ENCODE results near the gene ZNF146.
"Not testable (repeated sequence)": the region's sequence is repeated elsewhere in the genome, so short reads cannot be mapped to it uniquely, and the experiment has no call there.

ZNF146 gene

DNA sequence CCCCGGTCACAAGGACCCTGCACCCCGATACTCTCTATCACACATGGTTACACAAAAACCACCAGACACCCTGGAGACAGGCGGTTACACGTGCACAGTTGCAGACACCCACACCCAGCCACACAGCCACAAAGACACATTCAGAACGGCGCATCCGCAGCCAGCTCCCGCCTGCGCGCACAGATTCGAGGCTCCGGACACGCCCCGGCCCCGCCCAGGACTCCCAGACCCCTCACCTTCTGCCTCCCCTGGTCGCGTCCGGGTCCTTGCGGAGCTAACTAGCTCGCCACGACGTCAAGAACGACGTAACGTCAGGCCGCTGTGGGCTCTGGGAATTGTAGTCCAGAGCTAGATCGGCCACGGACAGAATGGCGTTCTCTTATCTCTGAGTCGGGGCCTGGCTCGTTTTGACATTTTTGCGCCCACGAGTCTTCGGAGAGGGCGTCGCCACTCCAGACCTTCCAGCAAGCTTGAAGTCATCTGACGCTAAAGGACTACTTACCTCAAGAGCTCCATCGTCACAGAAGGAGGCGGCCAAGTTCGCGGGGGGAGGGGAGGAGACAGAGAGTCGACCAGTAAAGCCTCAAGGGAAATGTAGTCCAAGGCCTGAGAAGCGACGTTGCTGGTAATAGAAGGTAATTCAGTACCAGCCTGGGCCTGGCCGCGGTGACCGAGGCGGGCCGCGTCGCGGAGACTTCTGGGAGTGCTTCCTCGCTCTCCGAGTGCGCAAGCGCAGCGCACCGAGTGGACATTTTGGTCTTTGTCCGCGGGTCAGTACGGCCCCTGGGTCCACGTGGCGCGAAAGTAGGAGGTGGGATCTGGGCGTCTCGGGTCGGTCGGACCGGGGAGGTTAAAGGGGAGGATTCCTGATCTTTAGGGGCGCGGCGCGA lies at the start of gene ZNF146, which contains the start of gene ZNF565:
Gene ZNF146 (plus strand): TSS at position 721 of the 890 bp plus-strand sequence. CDS start 21,335 bp downstream, outside the sequence.
Gene ZNF565 (minus strand): TSS at position 280 of the 890 bp plus-strand sequence. CDS start 12,680 bp downstream, outside the sequence.
- peak; percentile 99 for DNase-seq

DNA sequence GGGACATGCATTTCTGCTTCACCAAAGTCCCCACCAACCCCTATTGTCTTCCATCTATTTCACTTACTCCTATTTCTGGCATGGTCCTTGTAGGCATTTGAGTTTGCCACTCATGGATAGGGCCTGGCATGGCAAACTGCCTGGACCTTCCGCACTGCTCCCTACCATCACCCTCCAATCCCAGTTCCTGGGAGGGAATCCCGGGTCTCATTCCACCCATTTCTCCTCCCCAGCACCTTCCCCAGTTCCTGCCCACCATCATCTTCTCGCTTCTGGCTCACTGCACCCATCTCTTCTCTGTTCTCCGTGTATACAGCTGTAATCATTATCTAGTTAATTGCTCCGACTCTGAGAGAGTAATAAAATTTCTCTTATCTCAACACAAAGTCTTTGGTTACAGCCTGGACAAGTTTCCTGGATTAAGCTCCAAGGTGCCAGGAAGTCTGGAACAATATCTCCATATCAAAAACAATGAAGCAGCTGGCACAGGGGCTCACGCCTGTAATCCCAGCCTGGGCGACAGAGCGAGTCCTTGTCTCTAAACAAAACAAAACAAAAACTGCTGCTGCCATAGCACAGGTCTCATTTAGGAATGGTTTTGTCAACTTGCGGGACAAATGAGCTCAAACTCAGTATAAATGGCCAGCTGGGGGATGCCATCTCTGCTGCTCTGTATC lies 45.7 kb upstream of the ZNF146 start:
- DNase-seq, result no peak

- no peak for DNase-seq
Measured at GRCh38 chr19:36172852-36173251, 42.1 kb upstream of the ZNF146 start.

- DNase-seq, result not testable (repeated sequence)
Measured at GRCh38 chr19:36173846-36174245, 41.1 kb upstream of the ZNF146 start.

DNA sequence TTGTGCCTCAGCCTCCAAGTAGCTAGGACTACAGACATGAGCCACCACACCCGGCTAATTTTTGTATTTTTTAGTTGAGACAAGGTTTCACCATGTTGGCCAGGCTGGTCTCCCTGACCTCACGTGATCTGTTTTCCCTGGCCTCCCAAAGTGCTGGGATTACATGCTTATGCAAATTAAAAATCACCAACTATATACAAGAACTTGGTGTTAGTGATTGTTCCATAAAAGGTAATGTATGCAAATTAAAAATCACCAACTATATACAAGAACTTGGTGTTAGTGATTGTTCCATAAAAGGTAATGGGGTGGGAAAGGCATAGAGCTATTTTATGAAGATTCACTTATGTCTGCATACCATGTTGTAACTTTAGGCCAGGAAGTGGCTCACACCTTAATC lies 35.8 kb upstream of the ZNF146 start:
- DNase-seq, result not testable (repeated sequence)

DNA sequence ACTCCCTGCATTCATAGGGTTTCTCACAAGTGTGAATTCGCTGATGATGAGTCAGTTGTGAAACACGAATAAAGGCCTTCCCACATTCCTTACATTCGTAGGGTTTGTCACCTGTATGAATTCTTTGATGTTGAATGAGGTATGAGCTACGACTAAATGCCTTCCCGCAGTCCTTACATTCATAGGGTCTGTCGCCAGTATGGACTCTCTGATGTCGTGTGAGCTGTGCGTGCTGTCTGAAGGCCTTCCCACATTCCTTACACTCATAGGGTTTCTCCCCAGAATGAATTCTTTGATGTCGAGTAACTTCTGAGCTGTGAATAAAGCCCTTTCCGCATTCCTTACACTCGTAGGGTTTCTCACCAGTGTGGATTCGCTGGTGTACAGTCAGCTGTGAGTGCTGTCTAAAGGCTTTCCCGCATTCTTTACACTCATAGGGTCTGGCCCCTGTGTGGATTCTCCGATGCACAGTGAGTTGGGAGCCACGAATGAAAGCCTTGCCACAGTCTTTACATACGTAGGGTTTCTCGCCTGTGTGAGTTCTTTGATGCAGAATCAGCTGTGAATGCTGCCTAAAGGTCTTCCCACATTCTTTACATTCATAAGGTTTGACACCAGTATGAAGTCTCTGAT lies 32.2 kb upstream of the ZNF146 start:
- DNase-seq, result no peak

DNA sequence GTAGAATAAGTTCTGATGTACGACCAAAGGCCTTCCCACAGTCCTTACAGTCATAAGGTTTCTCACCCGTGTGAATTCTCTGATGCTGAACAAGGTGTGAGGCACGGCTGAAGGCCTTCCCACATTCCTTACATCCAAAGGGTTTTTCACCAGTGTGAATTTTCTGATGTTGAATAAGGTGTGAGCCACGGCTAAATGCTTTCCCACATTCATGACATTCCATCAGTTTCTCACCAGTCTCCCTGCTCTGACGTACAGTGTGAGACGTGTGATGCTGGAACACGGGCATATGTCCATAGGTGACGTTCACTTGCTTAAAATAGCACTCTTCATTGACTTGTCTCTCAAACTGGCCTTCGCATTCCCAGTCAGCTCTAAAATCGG lies 31.7 kb upstream of the ZNF146 start:
- no peak for DNase-seq

- not testable (repeated sequence) for DNase-seq
Measured at GRCh38 chr19:36186722-36187121, 28.2 kb upstream of the ZNF146 start.

DNA sequence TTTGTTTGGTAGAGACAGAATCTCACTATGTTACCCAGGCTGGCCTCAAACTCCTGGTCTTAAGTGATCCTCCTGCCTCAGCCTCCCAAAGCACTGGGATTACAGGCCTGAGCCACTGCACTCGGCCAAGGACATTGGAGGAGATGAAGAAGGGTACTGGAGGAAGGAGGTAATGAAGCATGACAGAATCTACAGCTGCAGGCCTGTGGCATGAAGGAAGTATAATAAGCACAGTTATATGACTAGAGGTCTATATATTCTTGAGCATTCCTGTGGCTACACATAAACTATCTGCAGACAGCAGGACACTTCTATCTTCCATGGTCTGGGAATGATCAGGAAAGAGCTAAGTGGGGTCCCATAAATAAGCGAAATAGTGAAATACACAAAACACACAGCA lies 18.7 kb upstream of the ZNF146 start:
- DNase-seq, result no peak

DNA sequence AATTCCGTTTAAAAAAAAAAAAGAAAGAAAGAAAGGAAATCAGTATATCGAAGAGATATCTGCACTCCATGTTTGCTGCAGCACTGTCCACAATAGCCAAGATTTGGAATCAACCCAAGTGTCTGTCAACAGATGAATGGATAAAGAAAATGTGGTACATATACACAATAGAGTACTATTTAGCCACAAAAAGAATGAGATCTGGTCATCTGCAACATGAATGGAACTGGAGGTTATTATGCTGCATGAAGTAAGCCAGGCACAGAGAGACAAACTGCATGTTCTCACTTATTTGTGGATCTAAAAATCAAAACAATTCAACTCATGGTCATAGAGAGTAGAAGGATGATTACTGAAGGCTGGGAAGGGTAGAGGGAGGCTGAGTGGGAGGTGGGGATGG lies 16.8 kb upstream of the ZNF146 start:
- DNase-seq, result no peak

GRCh38 chr19:36201684-36202083 lies 13.2 kb upstream of the ZNF146 start:
- DNase-seq, result no peak

- no peak for DNase-seq
Measured at GRCh38 chr19:36203293-36203692, 11.6 kb upstream of the ZNF146 start.

GRCh38 chr19:36207605-36208252 lies 7.2 kb upstream of the ZNF146 start:
- DNase-seq, result no peak

- DNase-seq, result no peak
Measured at GRCh38 chr19:36209372-36209771, 5.5 kb upstream of the ZNF146 start.

GRCh38 chr19:36210497-36210896 lies 4.4 kb upstream of the ZNF146 start:
- DNase-seq, result no peak

DNA sequence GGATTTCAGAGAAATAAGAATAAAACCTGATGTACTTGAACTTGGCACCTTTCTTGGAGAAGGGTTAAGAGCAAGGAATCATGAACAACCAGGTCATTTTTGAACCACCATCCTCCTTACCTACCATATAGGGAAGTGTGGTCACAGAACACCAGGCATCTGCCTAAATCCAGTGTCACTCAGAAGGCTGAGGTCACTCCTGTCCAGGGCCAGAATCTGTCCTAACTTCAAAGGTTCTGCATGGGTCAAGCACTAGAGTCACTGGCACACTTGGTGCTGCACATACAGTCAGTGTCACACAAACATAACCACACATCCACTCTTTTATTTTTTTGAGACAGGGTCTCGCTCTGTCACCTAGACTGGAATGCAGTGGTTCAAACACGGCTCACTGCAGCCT lies 2.0 kb upstream of the ZNF146 start:
- DNase-seq, result no peak

- no peak for DNase-seq
Measured at GRCh38 chr19:36215276-36216123, 594 bp downstream of the ZNF146 start.

- DNase-seq, result no peak
Measured at GRCh38 chr19:36221474-36221873, 6.6 kb downstream of the ZNF146 start.

DNA sequence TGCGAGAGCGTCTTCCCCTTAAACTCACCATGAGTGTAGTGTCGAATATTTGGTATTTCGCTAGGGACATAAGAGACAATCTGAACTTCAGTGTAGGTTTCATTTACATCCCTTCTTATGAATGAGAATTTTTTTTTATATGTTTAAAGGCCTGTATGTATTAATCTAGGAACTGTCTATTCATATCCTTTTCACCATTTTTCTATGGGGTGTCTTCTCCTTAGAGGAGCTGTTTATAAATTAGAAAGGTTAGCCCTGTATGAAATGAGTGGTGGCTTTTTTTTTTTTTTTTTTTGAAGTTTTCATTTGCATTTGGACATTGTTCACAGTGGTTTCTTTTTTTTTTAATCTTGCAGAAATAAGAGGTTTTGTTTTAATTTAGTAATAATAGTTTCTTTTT lies 7.6 kb downstream of the ZNF146 start:
- DNase-seq, result no peak

GRCh38 chr19:36225219-36225892 lies 10.4 kb downstream of the ZNF146 start:
- no peak for DNase-seq

GRCh38 chr19:36233626-36234025 lies 18.7 kb downstream of the ZNF146 start:
- DNase-seq, result not testable (repeated sequence)

All from NCI-H446 treated with DMSO at 0.1 percent for 48 hours (cell line).